Esophagus muscularis mucosa (tissue), 4 donors: ENCODE measurements around the gene RORC. TPM values are rescaled to one million over a fixed set of nuclear protein-coding genes. Genes with fewer than 3 reads are reported as not detected.

Source experiments
- DNase-seq: peaks from one replicate; pipeline ENCODE4 v3.0.0-alpha.2; 2017; ENCODE audit errors: extremely low spot score
- H3K27ac ChIP-seq, 4 donors: fragments of 200-600 bp; sonication (generic); replicated peaks in 1 of 4; 1 replicate in 3 of 4; 2 replicates in 1 of 4; pipeline ENCODE4 v1.5.1; 2016 to 2019; ENCODE audit warnings: mild to moderate bottlenecking in 1 of 4
- H3K27me3 ChIP-seq, 4 donors: fragments of 200-600 bp; sonication (generic); one replicate each; pipeline versions ENCODE4 v1.5.1 to v1.6.0; 2016 to 2019
- H3K36me3 ChIP-seq, 4 donors: fragments of 200-600 bp; sonication (generic); one replicate each; pipeline ENCODE4 v1.5.1; 2016 to 2019
- H3K4me1 ChIP-seq, 4 donors: fragments of 200-600 bp; sonication (generic); one replicate each; pipeline ENCODE4 v1.5.1; 2016 to 2019
- H3K4me3 ChIP-seq, 4 donors: fragments of 200-600 bp; sonication (generic); 1 replicate in 2 of 4; 2 replicates in 2 of 4; pipeline ENCODE4 v1.5.1; 2016 to 2019; ENCODE audit warnings: mild to moderate bottlenecking in 4 of 4, moderate library complexity in 1 of 4
- H3K9me3 ChIP-seq, 4 donors: fragments of 200-600 bp; sonication (generic); 1 replicate in 3 of 4; 2 replicates in 1 of 4; pipeline ENCODE4 v1.5.1; 2016 to 2019
- CTCF ChIP-seq, 3 experiments: fragments of 200-600 bp in 2 of 3; fragments of 450-650 bp in 1 of 3; sonication (generic) in 2 of 3; IDR thresholded peaks; one replicate each; pipeline ENCODE4 v1.5.1; 2017 to 2019; ENCODE audit warnings: antibody characterized with exemption in 3 of 3, mild to moderate bottlenecking in 2 of 3, moderate library complexity in 1 of 3
- EP300 ChIP-seq: sonication (generic); formaldehyde crosslinking; IDR thresholded peaks from one replicate; pipeline ENCODE4 v1.6.1; 2017; ENCODE audit warnings: antibody characterized with exemption
- POLR2A ChIP-seq: fragments of 450-650 bp; IDR thresholded peaks from one replicate; pipeline ENCODE4 v1.6.1; 2017; ENCODE audit warnings: antibody characterized with exemption, moderate library complexity, mild to moderate bottlenecking, low read depth
- POLR2AphosphoS5 ChIP-seq, 2 donors: sonication (generic); formaldehyde crosslinking; IDR thresholded peaks; one replicate each; pipeline ENCODE4 v1.6.1; 2017; ENCODE audit warnings: antibody characterized with exemption in 2 of 2
- WGBS: methylation state at CpG from one replicate; pipeline ENCODE4 v1.1.5; 2018; 5-methylcytosine and 5-hydroxymethylcytosine counted together
- intact Hi-C: fragments of 100-400 bp; cut with DNase I; formaldehyde crosslinking; loops from one replicate; pipeline ENCODE4 v1.15.1; 2023
- total RNA-seq, 4 donors: library from RNA; depleted of rRNA; stranded (reverse); fragments of >200 nt; gene quantifications; one replicate each; pipeline versions ENCODE4 v1.1.0 to v1.2.1, GENCODE V29; 2016

The RORC gene
- total RNA-seq, 4 donors from 2014 or later: 0.11 to 0.17 TPM; not detected in 2

DNA sequence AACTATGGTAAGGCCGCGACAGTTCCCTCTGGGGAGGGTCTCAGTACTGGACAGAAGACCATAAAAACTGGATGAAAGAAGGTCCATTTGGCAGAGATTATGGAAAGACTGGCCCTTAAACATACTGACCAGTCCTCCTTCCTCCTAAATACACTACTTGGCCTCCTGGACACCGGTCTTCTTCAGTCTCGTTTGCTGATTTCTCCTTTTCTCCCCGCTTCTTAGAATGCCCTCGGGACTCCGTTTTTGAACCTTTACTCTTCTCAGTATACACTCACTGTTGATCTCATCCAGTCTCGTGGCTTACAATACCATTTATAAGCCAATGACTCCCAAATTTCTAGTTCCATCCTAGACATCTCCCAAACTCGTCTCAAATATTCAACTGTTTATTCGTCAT is 67.6 kb downstream of the RORC start:
- no peak for DNase-seq
- Histone ChIP-seq H3K4me3 (peak overlapping the region; percentile 72 to 95 (median 86)), H3K27me3 (no peaks in the 10 kb centered on the region), H3K36me3 (peaks cover 25 to 33% (median 29%) of the 10 kb centered on the region in 4 donors), H3K27ac (peak overlapping the region; percentile 85 to 94 (median 90)), H3K4me1 (peaks cover 9 to 20% (median 15%) of the 10 kb centered on the region in 4 donors), H3K9me3 (no peaks in the 10 kb centered on the region)
- 59% methylated on average over 10 of the region's 10 CpGs for WGBS
- TF ChIP-seq POLR2AphosphoS5 (IDR thresholded peaks at IDR 0.05) (no peak), EP300 (no peak), POLR2A (no peak), CTCF (IDR thresholded peaks at IDR 0.05) (no peak)
- intact Hi-C loops: loop anchor here (2.0 to 10.0 kb wide), 2 partner anchors 27 to 71 kb away; partner anchors contain the start of genes C2CD4D, RORC and TDRKH

GRCh38 chr1:151762941-151763921 is 68.4 kb downstream of the RORC start, which contains the start of gene MRPL9:
MRPL9 (minus strand) TSS chr1:151763496; CDS start chr1:151763479, 17 bp downstream.
- peaks cover 9 to 20% (median 15%) of the 10 kb centered on the region in 4 donors for H3K4me1 ChIP-seq
- WGBS: 0% methylated on average over 11 of the region's 68 CpGs
- H3K36me3 ChIP-seq: peaks cover 32 to 41% (median 36%) of the 10 kb centered on the region in 4 donors
- peak within 1 kb of the TSS; percentile 72 to 95 (median 86) for H3K4me3 ChIP-seq
- no peaks in the 10 kb centered on the region for H3K27me3 ChIP-seq
- peak; percentile 95 for DNase-seq
- no peak for TF ChIP-seq CTCF (IDR thresholded peaks at IDR 0.05)
- peak; percentile 63 to 75 for TF ChIP-seq POLR2AphosphoS5 (IDR thresholded peaks at IDR 0.05)
- intact Hi-C loops: loop anchor here (10.0 kb wide), 1 partner anchor 72 kb away; the partner anchor contains the start of genes C2CD4D and RORC
- peak within 1 kb of the TSS; percentile 85 to 94 (median 90) for H3K27ac ChIP-seq
- H3K9me3 ChIP-seq: no peaks in the 10 kb centered on the region

GRCh38 chr1:151760597-151761385 is 70.8 kb downstream of the RORC start:
- peaks cover 9 to 20% (median 15%) of the 10 kb centered on the region in 4 donors for H3K4me1 ChIP-seq
- no peaks in the 10 kb centered on the region for H3K9me3 ChIP-seq
- H3K27me3 ChIP-seq: no peaks in the 10 kb centered on the region
- DNase-seq: no peak
- H3K36me3 ChIP-seq: peaks cover 33 to 55% (median 49%) of the 10 kb centered on the region in 4 donors
- TF ChIP-seq POLR2A (no peak), CTCF (IDR thresholded peaks at IDR 0.05) (no peak), EP300 (no peak), POLR2AphosphoS5 (IDR thresholded peaks at IDR 0.05) (no peak)
- H3K4me3 ChIP-seq: no peak overlapping the region
- WGBS: 90% methylated on average over 7 of the region's 7 CpGs
- intact Hi-C loops: loop anchor here (10.0 kb wide), 1 partner anchor 74 kb away; the partner anchor contains the start of genes C2CD4D and RORC
- no peak overlapping the region for H3K27ac ChIP-seq

DNA sequence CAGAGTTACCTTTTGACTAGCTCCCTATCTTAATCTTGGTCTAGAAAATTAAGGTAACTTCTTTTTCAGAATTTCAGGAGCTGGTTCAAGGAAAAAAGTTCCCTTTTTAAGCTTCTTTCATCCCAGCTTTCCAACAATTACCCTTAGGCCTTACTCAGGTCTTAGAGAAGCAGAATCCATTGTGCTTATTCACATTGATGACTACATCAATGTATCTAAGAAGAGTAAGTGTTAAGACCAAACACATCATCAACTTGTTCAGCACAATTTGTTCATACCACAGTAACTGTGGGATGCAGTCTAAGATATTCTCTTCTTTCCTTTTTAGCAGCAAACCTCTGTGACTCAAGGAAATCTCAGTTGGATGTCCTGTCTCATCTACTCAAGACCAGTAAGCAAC is 72.4 kb downstream of the RORC start:
- H3K27ac ChIP-seq: no peak overlapping the region

More for the DNA sequence above, 72.4 kb downstream of the RORC start:
- peaks cover 33 to 62% (median 53%) of the 10 kb centered on the region in 4 donors for H3K36me3 ChIP-seq
- peaks cover 8 to 17% (median 13%) of the 10 kb centered on the region in 4 donors for H3K4me1 ChIP-seq
- H3K4me3 ChIP-seq: no peak overlapping the region
- intact Hi-C loops: no loop called here
- H3K9me3 ChIP-seq: no peaks in the 10 kb centered on the region
- TF ChIP-seq CTCF (IDR thresholded peaks at IDR 0.05) (no peak), EP300 (no peak), POLR2AphosphoS5 (IDR thresholded peaks at IDR 0.05) (no peak), POLR2A (no peak)
- no peak for DNase-seq
- no peaks in the 10 kb centered on the region for H3K27me3 ChIP-seq
